ENCODE results near the gene PROM2.
"Not testable (repeated sequence)": the region's sequence is repeated elsewhere in the genome, so short reads cannot be mapped to it uniquely, and the experiment has no call there.

Gene PROM2

GRCh38 chr2:95274291-95275150, at the start of gene PROM2:
Gene PROM2, plus strand, starts transcription at chr2:95274449. Its CDS starts 137 bp downstream, at chr2:95274586.
- no peak for DNase-seq

- no peak for DNase-seq
These were observed 48.6 kb upstream of the PROM2 start for GRCh38 chr2:95225658-95226057.

GRCh38 chr2:95231723-95232122, 42.5 kb upstream of the PROM2 start:
- no peak for DNase-seq

GRCh38 chr2:95232232-95232631, 42.0 kb upstream of the PROM2 start:
- no peak for DNase-seq

- DNase-seq: no peak
These were observed 39.9 kb upstream of the PROM2 start for GRCh38 chr2:95234286-95234785.

- DNase-seq: no peak
These were observed 39.4 kb upstream of the PROM2 start for GRCh38 chr2:95234816-95235215.

GRCh38 chr2:95238131-95238530, 36.1 kb upstream of the PROM2 start:
- DNase-seq: no peak

- no peak for DNase-seq
These were observed 34.2 kb upstream of the PROM2 start for GRCh38 chr2:95240091-95240490.

- DNase-seq: no peak
These were observed 33.7 kb upstream of the PROM2 start for GRCh38 chr2:95240556-95240955.

- not testable (repeated sequence) for DNase-seq
These were observed 32.2 kb upstream of the PROM2 start for GRCh38 chr2:95242084-95242483.

- DNase-seq: no peak
These were observed 16.0 kb upstream of the PROM2 start for GRCh38 chr2:95258271-95258670.

- no peak for DNase-seq
These were observed 13.9 kb upstream of the PROM2 start for GRCh38 chr2:95260028-95261023.

GRCh38 chr2:95261602-95262001, 12.6 kb upstream of the PROM2 start:
- no peak for DNase-seq

- DNase-seq: no peak
These were observed 11.2 kb upstream of the PROM2 start for GRCh38 chr2:95262896-95263542.

GRCh38 chr2:95264624-95265023, 9.6 kb upstream of the PROM2 start:
- DNase-seq: no peak

- DNase-seq: no peak
These were observed 9.1 kb upstream of the PROM2 start for GRCh38 chr2:95265182-95265581.

- no peak for DNase-seq
These were observed 7.3 kb upstream of the PROM2 start for GRCh38 chr2:95266781-95267430.

- DNase-seq: no peak
These were observed 6.6 kb upstream of the PROM2 start for GRCh38 chr2:95267458-95268210.

GRCh38 chr2:95268211-95269035, 5.8 kb upstream of the PROM2 start:
- DNase-seq: no peak

- DNase-seq: no peak
These were observed 5.1 kb upstream of the PROM2 start for GRCh38 chr2:95269036-95269680.

Data from activated CD4-positive, alpha-beta T cell treated with anti-CD3 and anti-CD28 coated beads, Interleukin-2, amount 50 U/mL, for 1 hour (primary cell).